ENCODE results near the gene AP3S2.

AP3S2 gene

GRCh38 chr15:89932880-89933279 is 39.1 kb upstream of the AP3S2 start:
- DNase-seq (ENCODE audit: low spot score) = no peak
- TF ChIP-seq CTCF (IDR thresholded peaks at IDR 0.05; ENCODE audit: extremely low read depth, insufficient read depth, missing control alignments) = no peak
- in situ Hi-C loops (cut with MboI; ENCODE audit: low pct_unique_long_range_greater_than_20kb, low sequenced_read_pairs, unreplicated experiment) = no loop called here

GRCh38 chr15:89928421-89928820 is 34.6 kb upstream of the AP3S2 start:
- in situ Hi-C loops (cut with MboI; ENCODE audit: low pct_unique_long_range_greater_than_20kb, low sequenced_read_pairs, unreplicated experiment) = no loop called here
- no peak for DNase-seq (ENCODE audit: low spot score)
- no peak for TF ChIP-seq CTCF (IDR thresholded peaks at IDR 0.05; ENCODE audit: extremely low read depth, insufficient read depth, missing control alignments)

GRCh38 chr15:89926158-89926557 is 32.4 kb upstream of the AP3S2 start:
- in situ Hi-C loops (cut with MboI; ENCODE audit: low pct_unique_long_range_greater_than_20kb, low sequenced_read_pairs, unreplicated experiment) = no loop called here
- no peak for DNase-seq (ENCODE audit: low spot score)
- no peak for TF ChIP-seq CTCF (IDR thresholded peaks at IDR 0.05; ENCODE audit: extremely low read depth, insufficient read depth, missing control alignments)

GRCh38 chr15:89917442-89918101 is 23.8 kb upstream of the AP3S2 start:
- TF ChIP-seq CTCF (IDR thresholded peaks at IDR 0.05; ENCODE audit: extremely low read depth, insufficient read depth, missing control alignments) = no peak
- in situ Hi-C loops (cut with MboI; ENCODE audit: low pct_unique_long_range_greater_than_20kb, low sequenced_read_pairs, unreplicated experiment) = no loop called here
- no peak for DNase-seq (ENCODE audit: low spot score)

- no peak for DNase-seq (ENCODE audit: low spot score)
- in situ Hi-C loops (cut with MboI; ENCODE audit: low pct_unique_long_range_greater_than_20kb, low sequenced_read_pairs, unreplicated experiment) = no loop called here
- TF ChIP-seq CTCF (IDR thresholded peaks at IDR 0.05; ENCODE audit: extremely low read depth, insufficient read depth, missing control alignments) = no peak
Observed at GRCh38 chr15:89916660-89917059, 22.9 kb upstream of the AP3S2 start.

GRCh38 chr15:89912674-89913396 is 19.0 kb upstream of the AP3S2 start, which contains the start of gene ARPIN:
ARPIN (minus strand) TSS chr15:89912952; CDS start chr15:89912835, 117 bp downstream.
- TF ChIP-seq CTCF (IDR thresholded peaks at IDR 0.05; ENCODE audit: extremely low read depth, insufficient read depth, missing control alignments) = no peak
- in situ Hi-C loops (cut with MboI; ENCODE audit: low pct_unique_long_range_greater_than_20kb, low sequenced_read_pairs, unreplicated experiment) = no loop called here
- DNase-seq (ENCODE audit: low spot score) = no peak
